Activated CD8-positive, alpha-beta memory T cell treated with anti-CD3 and anti-CD28 coated beads, Interleukin-2, amount 10 ng/mL, durations not matched to agents 7 days and 5 days (primary cell): ENCODE measurements around the gene GRM4. TPM values are rescaled to one million over a fixed set of nuclear protein-coding genes. Genes with fewer than 3 reads are reported as not detected.
"Not testable (repeated sequence)": the region's sequence is repeated elsewhere in the genome, so short reads cannot be mapped to it uniquely, and the experiment has no call there.

Experiments used
- ATAC-seq: fragments of 150-1000 bp; cut with Tn5 transposase; one replicate; pipeline ENCODE4 v1.10.0; 2021; ENCODE audit warnings: moderate library complexity
- CTCF ChIA-PET: fragments of 350-600 bp; sonication (Branson Sonifier 250); formaldehyde crosslinking; loops from one replicate; lab custom pipeline; 2021; ENCODE audit warnings: antibody characterized with exemption; lab: Charles Lee
- DNase-seq: peaks from one replicate; pipeline ENCODE4 v3.0.0-alpha.2; 2020
- H3K27ac Mint-ChIP-seq: one replicate; pipeline ENCODE4 v1.8.0; 2021; ENCODE audit warnings: mild to moderate bottlenecking, mixed read lengths
- H3K27me3 Mint-ChIP-seq: one replicate; pipeline ENCODE4 v1.8.0; 2021; ENCODE audit warnings: mixed read lengths
- H3K36me3 Mint-ChIP-seq: one replicate; pipeline ENCODE4 v1.8.0; 2021; ENCODE audit warnings: mild to moderate bottlenecking, mixed read lengths
- H3K4me1 Mint-ChIP-seq: one replicate; pipeline ENCODE4 v1.8.0; 2021; ENCODE audit warnings: mixed read lengths
- H3K4me3 Mint-ChIP-seq: one replicate; pipeline ENCODE4 v1.8.0; 2021; ENCODE audit warnings: mild to moderate bottlenecking, moderate library complexity, mixed read lengths
- H3K9me3 Mint-ChIP-seq: one replicate; pipeline ENCODE4 v1.8.0; 2022; ENCODE audit warnings: low read depth, mixed read lengths
- total RNA-seq, 2 experiments: library from RNA; stranded (reverse); gene quantifications; one replicate each; pipeline ENCODE4 v1.2.3, GENCODE V29; 2021

GRM4 gene
- total RNA-seq, 2 experiments from 2014 or later, result not detected

DNA sequence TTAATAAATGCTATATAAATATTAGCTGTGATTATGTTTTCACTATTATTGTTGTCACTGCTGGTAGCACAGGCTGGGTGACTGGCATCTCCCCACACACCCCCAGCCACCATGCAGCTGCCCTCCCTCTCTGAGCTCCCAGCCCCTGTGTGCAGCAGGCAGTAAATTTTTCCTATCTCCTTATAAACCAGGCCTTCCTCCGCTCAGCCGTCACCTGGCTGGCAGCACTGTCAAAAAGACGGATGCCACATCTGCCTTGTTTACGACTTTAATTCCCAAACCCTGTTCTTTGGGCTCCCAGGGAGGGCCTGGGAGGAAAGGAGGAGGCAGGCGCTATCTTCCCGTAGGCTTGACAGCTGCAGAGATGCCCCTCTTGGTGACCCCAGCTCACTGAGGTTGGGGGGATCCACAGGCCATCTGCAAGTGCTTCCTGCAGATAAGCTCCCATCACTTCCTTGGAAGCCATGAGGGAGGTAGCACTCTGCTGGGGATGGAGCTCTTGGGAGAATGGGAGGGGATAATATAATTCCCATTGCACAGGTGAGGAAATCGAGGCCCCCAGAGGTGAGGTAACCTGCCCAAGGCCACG, 94.5 kb downstream of the GRM4 start:
- Mint-ChIP-seq H3K9me3 (no peaks in the 10 kb centered on the region), H3K36me3 (no peaks in the 10 kb centered on the region), H3K27me3 (peaks cover 18% of the 10 kb centered on the region), H3K4me1 (no peaks in the 10 kb centered on the region), H3K4me3 (no peak overlapping the region), H3K27ac (no peak overlapping the region)
- no peak for DNase-seq
- no peak for ATAC-seq
- CTCF ChIA-PET, result interaction anchor here (1.3 to 1.4 kb wide), 2 partner anchors 9 to 283 kb away, joined by 3 to 4 read pairs; no protein-coding TSS in a partner anchor

DNA sequence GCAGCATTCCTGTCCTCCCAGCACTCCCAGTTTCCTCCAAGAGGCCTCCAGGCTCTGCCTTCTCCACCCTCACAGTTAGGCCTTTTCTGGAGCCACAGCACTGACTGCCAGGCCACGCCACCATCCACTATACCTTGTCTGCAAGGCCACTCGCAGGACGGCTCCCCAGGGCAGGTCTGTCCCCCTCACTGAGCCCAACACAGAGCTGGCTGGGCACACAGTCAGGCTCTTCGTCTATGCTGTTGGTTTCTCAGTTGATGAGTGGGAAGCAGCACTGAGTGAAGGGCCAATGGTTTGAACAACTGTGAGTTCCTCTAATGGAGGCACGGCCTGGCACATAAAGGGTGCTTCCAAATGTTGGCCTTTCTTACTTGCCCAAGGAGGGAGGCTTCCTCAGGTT, 95.2 kb downstream of the GRM4 start:
- Mint-ChIP-seq H3K4me1 (peaks cover 3% of the 10 kb centered on the region), H3K36me3 (no peaks in the 10 kb centered on the region), H3K9me3 (no peaks in the 10 kb centered on the region), H3K27ac (no peak overlapping the region), H3K4me3 (no peak overlapping the region), H3K27me3 (peaks cover 18% of the 10 kb centered on the region)
- CTCF ChIA-PET, result no interaction called here
- DNase-seq (no peak), ATAC-seq (no peak)

DNA sequence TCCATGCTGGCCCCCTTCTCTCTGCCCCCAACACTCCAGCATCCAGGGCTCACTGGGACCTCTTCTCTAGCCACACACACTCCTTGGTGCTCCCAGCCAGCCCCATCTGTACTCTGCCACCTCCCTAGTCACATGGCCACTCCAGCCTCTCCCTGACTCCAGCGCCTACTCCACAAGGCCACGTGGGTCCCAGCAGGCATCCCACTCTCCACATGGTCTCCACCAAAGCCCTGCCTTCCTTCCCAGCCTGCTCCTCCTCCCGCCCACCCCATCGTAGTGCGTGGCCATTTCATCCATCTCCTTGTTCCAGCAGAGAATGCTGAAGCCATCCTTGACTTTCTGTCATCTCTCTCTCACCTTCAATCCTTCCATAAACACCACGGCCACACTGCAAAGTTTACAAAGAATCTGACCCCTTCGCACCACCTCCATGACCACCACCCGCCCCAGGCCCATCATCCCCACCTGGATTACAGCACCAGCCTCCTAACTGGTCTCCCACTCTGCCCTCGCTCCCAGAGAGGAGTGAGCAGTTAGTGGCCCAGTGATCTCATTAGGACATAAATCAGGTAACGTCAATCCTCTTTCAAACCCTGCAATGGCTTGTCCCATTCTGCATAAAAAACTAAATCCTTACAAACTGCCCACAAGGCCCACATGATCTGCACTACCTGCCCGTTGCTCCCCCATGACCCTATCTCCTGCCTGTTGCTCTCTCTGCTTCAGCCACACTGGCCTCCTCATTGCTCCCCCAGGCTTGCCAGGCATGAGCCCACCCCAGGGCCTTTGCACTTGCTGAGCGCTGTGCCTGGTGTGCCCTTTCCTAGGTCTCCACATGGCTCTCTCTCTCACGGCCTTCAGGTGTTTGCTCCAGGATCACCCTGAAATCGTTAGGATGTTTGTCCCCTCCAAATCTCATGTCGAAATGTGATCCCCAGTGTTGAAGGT, 96.2 kb downstream of the GRM4 start:
- Mint-ChIP-seq H3K36me3 (no peaks in the 10 kb centered on the region), H3K4me3 (no peak overlapping the region), H3K27ac (no peak overlapping the region), H3K27me3 (peaks cover 18% of the 10 kb centered on the region), H3K9me3 (no peaks in the 10 kb centered on the region), H3K4me1 (peaks cover 13% of the 10 kb centered on the region)
- CTCF ChIA-PET, result no interaction called here
- no peak for ATAC-seq
- no peak for DNase-seq

DNA sequence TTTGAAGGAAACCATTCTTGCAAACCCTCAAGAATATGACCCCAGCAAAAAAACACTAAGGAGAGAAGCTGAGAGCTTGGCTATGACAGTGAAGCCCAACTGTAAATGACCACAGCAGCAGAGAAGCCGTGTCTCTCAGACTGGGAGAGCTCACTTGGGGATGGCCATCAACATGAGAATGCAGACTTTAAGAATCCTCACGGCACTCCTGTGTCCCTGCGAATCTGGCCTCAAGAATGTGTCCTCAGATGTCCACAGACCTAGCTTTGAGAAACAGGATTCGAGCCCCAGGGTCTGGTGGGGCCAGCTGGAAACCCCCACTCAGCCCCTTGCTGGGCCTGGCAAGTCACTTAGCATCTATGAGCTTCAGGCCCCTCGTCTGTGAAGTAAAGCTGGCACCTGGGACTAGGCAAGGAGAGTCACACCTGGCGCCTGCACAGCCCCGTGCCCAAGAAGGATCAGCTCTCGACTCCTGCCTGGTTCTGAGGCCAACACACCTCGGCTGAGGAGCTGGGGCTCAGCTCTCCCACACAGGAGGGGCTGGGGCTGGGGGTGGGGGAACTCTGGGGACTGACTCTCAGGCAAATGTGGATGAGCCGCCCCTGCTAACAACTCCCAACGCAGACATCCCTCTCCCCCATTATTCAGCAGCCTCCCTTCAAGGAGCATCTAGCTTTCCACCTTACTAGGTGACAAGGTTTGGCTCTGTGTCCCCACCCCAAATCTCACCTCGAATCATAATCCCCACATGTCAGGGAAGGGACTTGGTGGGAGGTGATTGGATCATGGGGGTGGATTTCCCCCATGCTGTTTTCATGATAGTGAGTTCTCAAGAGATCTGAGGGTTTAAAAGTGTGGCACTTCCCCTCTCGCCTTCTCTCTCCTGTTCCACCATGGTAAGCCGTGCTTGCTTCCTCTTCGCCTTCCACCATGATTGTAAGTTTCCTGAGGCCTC, 97.7 kb downstream of the GRM4 start:
- Mint-ChIP-seq H3K9me3 (no peaks in the 10 kb centered on the region), H3K4me1 (peaks cover 17% of the 10 kb centered on the region), H3K27me3 (peaks cover 18% of the 10 kb centered on the region), H3K36me3 (no peaks in the 10 kb centered on the region), H3K27ac (no peak overlapping the region), H3K4me3 (no peak overlapping the region)
- DNase-seq (no peak), ATAC-seq (no peak)
- CTCF ChIA-PET, result interaction anchor here (1.0 to 1.2 kb wide), 3 partner anchors 21 to 151 kb away, joined by 3 read pairs; no protein-coding TSS in a partner anchor

DNA sequence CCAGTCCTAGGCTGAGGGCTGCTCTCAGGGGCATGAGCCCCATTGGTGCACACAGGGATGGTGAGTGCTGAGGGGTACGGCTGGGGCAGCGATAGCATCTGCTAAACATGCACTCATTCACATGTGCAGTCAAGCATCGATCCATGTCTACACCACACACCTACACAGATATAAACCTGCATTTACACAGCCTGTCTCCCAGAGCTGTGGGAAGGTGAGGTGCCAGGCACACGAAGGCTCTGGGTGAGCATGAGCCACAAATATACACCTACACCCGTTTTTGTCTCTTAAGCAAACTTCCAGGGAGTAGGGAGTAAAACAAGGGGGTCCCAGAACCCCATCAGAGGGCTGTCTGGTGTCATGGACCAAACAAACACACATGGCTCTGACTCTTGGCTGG, 99.3 kb downstream of the GRM4 start:
- ATAC-seq (no peak), DNase-seq (no peak)
- H3K36me3 Mint-ChIP-seq, result no peaks in the 10 kb centered on the region
- H3K9me3 Mint-ChIP-seq, result no peaks in the 10 kb centered on the region
- CTCF ChIA-PET, result interaction anchor here (1.8 to 2.8 kb wide), 3 partner anchors 9 to 275 kb away, joined by 5 to 13 read pairs (median 7); no protein-coding TSS in a partner anchor
- H3K4me1 Mint-ChIP-seq, result peaks cover 17% of the 10 kb centered on the region
- peaks cover 15% of the 10 kb centered on the region for H3K27me3 Mint-ChIP-seq
- H3K4me3 Mint-ChIP-seq, result no peak overlapping the region
- H3K27ac Mint-ChIP-seq, result no peak overlapping the region

DNA sequence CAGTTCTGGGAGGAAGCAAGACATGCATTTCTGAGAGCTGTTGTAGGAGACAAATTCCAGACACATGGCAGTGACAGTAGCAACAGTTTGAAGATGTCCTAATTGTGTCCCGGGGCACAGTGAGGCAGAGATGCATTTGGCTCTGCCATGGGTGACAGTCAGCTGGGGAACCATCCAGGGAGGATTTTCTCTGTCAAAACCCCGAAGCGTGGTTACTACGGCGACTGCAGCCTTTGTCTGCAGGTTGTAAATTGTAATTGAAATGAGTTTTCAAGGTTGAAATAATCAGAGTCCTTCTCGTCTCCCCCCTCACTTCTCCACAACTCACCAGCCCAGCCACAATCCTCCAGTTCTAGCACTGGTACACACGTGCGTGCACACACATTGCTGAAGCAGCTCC, 100.1 kb downstream of the GRM4 start:
- no peak overlapping the region for H3K4me3 Mint-ChIP-seq
- DNase-seq (no peak), ATAC-seq (no peak)
- CTCF ChIA-PET, result interaction anchor here (1.8 to 2.8 kb wide), 3 partner anchors 9 to 274 kb away, joined by 5 to 13 read pairs (median 7); no protein-coding TSS in a partner anchor
- peaks cover 17% of the 10 kb centered on the region for H3K4me1 Mint-ChIP-seq
- H3K27me3 Mint-ChIP-seq, result peaks cover 15% of the 10 kb centered on the region
- no peaks in the 10 kb centered on the region for H3K9me3 Mint-ChIP-seq
- no peak overlapping the region for H3K27ac Mint-ChIP-seq
- no peaks in the 10 kb centered on the region for H3K36me3 Mint-ChIP-seq

DNA sequence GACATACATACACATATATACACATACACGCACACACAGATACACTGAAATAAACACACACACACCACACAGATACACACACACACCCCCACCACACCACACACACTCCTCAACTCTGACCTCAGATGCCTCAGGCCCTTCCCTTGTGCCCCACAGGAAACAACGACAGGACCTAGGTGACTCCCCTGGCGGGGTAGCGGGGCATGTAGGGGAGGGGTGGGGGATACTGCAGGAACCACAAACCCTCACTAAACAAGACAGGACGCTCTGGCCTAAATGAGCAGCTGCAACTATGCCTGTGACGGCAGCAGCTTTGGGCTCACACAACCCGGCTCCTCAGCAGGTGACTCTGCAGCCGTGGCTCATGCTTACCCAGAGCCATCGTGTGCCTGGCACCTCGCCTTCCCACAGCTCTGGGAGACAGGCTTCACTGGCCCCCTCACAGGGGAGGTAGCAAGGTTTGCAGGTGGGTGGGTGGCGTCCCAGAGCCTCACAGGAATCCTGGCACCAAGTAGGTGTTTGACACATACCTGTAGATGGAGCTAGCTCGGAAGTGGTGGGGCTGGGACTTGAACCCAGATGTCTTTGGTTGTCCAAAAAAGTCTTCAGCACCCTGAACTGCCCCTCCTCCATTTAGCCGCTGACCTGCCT, 100.8 kb downstream of the GRM4 start:
- DNase-seq, result peak; percentile 81
- peaks cover 17% of the 10 kb centered on the region for H3K4me1 Mint-ChIP-seq
- no peaks in the 10 kb centered on the region for H3K36me3 Mint-ChIP-seq
- H3K27me3 Mint-ChIP-seq, result peaks cover 15% of the 10 kb centered on the region
- CTCF ChIA-PET, result interaction anchor here (1.8 to 2.8 kb wide), 3 partner anchors 10 to 274 kb away, joined by 5 to 13 read pairs (median 7); no protein-coding TSS in a partner anchor
- H3K27ac Mint-ChIP-seq, result no peak overlapping the region
- peak; percentile 90 for ATAC-seq
- H3K9me3 Mint-ChIP-seq, result no peaks in the 10 kb centered on the region
- H3K4me3 Mint-ChIP-seq, result no peak overlapping the region

DNA sequence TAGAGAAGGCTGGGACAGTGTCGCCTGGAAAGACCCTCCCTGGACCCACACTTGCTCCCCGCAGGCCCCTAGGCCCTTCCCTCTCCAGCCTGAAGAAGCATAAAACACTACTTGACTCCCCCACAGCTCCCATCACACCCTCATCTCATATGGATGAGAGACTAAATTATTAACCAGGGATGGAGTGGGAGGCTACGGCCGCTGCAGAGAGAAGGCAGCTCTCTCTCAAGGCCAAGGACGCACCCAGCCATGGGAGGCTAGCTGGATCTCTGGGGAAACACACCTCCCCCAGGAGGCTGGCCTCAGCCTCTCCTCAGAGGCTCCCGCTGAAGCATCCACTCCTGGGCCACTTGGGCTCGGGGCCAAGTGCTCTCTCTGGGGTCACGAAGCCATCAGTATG, 102.5 kb downstream of the GRM4 start:
- peaks cover 17% of the 10 kb centered on the region for H3K4me1 Mint-ChIP-seq
- no peaks in the 10 kb centered on the region for H3K9me3 Mint-ChIP-seq
- peaks cover 9% of the 10 kb centered on the region for H3K27me3 Mint-ChIP-seq
- DNase-seq, result no peak
- H3K36me3 Mint-ChIP-seq, result no peaks in the 10 kb centered on the region
- no peak overlapping the region for H3K27ac Mint-ChIP-seq
- CTCF ChIA-PET, result interaction anchor here (1.5 to 2.1 kb wide), 2 partner anchors 8 to 12 kb away, joined by 3 to 10 read pairs; no protein-coding TSS in a partner anchor
- no peak for ATAC-seq
- no peak overlapping the region for H3K4me3 Mint-ChIP-seq

DNA sequence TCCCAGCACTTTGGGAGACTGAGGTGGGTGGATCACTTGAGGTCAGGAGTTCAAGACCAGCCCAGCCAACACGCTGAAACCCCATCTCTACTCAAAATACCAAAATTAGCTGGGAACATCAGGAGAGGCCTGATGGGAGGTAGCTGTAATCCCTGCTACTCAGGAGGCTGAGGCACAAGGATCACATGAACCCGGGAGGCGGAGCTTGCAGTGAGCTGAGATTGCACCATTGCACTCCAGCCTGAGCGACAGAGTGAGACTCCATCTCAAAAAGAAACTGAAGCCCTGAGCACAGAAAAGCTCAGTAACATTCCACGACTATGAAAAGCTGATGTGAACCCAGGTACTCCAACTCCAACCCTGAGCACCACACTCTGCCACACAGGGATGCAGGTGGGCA, 103.9 kb downstream of the GRM4 start:
- peaks cover 24% of the 10 kb centered on the region for H3K4me1 Mint-ChIP-seq
- H3K4me3 Mint-ChIP-seq, H3K9me3 Mint-ChIP-seq, H3K27me3 Mint-ChIP-seq, H3K36me3 Mint-ChIP-seq, H3K27ac Mint-ChIP-seq, ATAC-seq, DNase-seq: not testable (repeated sequence)
- CTCF ChIA-PET, result interaction anchor here (1.5 to 2.1 kb wide), 2 partner anchors 10 to 13 kb away, joined by 3 to 10 read pairs; no protein-coding TSS in a partner anchor

DNA sequence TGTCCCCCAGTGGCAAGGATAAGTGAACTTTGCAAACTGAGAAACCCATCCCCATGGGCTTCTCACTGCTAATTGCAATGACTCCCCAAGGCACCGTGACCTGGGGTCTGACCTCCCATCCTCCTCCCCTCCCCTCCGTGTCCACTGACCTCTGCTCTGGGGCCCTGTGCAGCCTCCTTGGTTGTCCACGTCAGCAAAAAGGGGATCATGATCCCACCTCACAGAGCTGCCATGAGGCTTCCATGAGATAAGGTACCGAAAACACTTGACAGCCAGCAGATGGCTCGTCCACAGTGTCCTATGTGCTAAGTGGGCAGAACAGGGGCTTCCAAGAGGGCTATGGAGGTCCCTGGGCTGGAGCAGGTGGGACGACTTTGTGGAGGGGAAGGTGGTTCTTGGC, 104.5 kb downstream of the GRM4 start:
- peaks cover 31% of the 10 kb centered on the region for H3K4me1 Mint-ChIP-seq

DNA sequence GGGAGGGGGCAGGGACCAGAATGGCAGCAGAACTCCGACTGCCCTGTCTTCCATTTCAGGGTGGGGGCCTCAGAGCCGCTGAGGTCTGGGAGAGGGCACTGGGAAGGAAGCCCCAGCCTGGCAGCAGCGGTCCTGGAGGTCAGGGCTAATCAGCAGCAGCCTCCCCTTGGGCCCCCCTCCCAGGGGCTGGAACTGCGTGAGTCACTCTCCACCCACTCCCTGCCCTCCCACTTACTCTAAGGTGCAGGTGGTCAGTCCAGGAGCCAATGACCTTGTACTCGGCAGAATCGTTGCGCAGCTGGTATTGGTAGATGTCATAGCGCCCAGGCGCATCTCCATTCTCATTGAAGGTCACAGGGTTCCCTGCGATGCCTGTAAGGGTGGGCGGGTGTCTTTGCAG, 105.9 kb downstream of the GRM4 start:
- no peak overlapping the region for H3K27ac Mint-ChIP-seq
- DNase-seq (no peak), ATAC-seq (no peak)
- H3K4me3 Mint-ChIP-seq, result no peak overlapping the region
- no peaks in the 10 kb centered on the region for H3K36me3 Mint-ChIP-seq
- no peaks in the 10 kb centered on the region for H3K9me3 Mint-ChIP-seq
- CTCF ChIA-PET, result interaction anchor here (1.2 kb wide), 1 partner anchor 15 kb away, joined by 3 read pairs; no protein-coding TSS in a partner anchor
- peaks cover 28% of the 10 kb centered on the region for H3K4me1 Mint-ChIP-seq
- no peaks in the 10 kb centered on the region for H3K27me3 Mint-ChIP-seq

More for the DNA sequence above, 104.5 kb downstream of the GRM4 start:
- CTCF ChIA-PET, result interaction anchor here (1.2 kb wide), 1 partner anchor 17 kb away, joined by 3 read pairs; no protein-coding TSS in a partner anchor
- H3K27me3 Mint-ChIP-seq, result peaks cover 3% of the 10 kb centered on the region
- no peak overlapping the region for H3K4me3 Mint-ChIP-seq
- DNase-seq, result no peak
- ATAC-seq, result no peak
- no peaks in the 10 kb centered on the region for H3K9me3 Mint-ChIP-seq
- H3K36me3 Mint-ChIP-seq, result no peaks in the 10 kb centered on the region
- no peak overlapping the region for H3K27ac Mint-ChIP-seq

DNA sequence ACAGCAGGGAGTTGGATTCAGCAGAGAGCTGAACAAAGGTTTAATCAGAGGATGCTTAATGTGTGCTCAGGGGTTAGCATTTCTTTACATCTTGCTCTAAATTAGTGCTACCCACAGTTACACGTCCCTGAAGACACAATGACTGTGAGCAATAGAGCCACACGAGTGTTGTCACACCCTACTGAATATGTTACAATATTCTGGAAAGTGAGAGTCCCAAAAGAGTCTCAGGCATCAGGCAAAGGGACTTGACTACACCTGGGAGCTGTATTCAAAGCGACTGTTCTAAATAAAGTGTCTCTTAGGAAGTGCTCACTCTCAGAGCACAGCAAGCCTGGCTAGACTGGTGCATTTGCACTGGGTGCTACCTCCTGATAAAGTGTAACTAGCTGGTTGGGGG, 108.7 kb downstream of the GRM4 start:
- H3K9me3 Mint-ChIP-seq, result no peaks in the 10 kb centered on the region
- H3K4me1 Mint-ChIP-seq, result peaks cover 21% of the 10 kb centered on the region
- H3K27me3 Mint-ChIP-seq, result peaks cover 8% of the 10 kb centered on the region
- no peak overlapping the region for H3K4me3 Mint-ChIP-seq
- ATAC-seq (no peak), DNase-seq (no peak)
- H3K36me3 Mint-ChIP-seq, result no peaks in the 10 kb centered on the region
- H3K27ac Mint-ChIP-seq, result peak overlapping the region; percentile 50
- CTCF ChIA-PET, result interaction anchor here (1.0 to 2.3 kb wide), 4 partner anchors 9 to 292 kb away, joined by 3 to 15 read pairs (median 6); no protein-coding TSS in a partner anchor
